ENCODE measurements around the gene GJD3. TPM values are rescaled to one million over a fixed set of nuclear protein-coding genes. Genes with fewer than 3 reads are reported as not detected.
A peak's percentile ranks its signal among the peaks of the same experiment; 100 is the strongest.
"Not testable (repeated sequence)": the region's sequence is repeated elsewhere in the genome, so short reads cannot be mapped to it uniquely, and the experiment has no call there.

The GJD3 gene
- polyA plus RNA-seq, 4 donors: 0.32 to 1.1 TPM; not detected in 2

- DNase-seq: peak in 1 of 2 donors; percentile 33
- 37 to 76% (median 61%) methylated on average over 8 of the region's 8 CpGs for WGBS, 3 donors
- peaks cover 0 to 9% of the 10 kb centered on the region in 2 donors for H3K9me3 ChIP-seq (ENCODE audit: control insufficient read depth in 2 of 2, insufficient read depth in 1 of 2, low read depth in 1 of 2, low read length in 1 of 2)
- no peaks in the 10 kb centered on the region for H3K4me1 ChIP-seq (ENCODE audit: control insufficient read depth in 3 of 3, insufficient read depth in 2 of 3, low read depth in 1 of 3, low read length in 2 of 3)
- no peaks in the 10 kb centered on the region for H3K36me3 ChIP-seq (ENCODE audit: control insufficient read depth in 3 of 3, insufficient read depth in 2 of 3, low read depth in 1 of 3, low read length in 3 of 3)
- no peaks in the 10 kb centered on the region for H3K27me3 ChIP-seq (ENCODE audit: control insufficient read depth in 3 of 3, insufficient read depth in 3 of 3, low read length in 3 of 3)
- FAIRE-seq: no peak
- no peak overlapping the region for H3K4me3 ChIP-seq (ENCODE audit: low read depth in 1 of 3, low read length in 3 of 3)
- H3K27ac ChIP-seq (ENCODE audit: low read depth in 1 of 3, low read length in 2 of 3): no peak overlapping the region
Measured at GRCh38 chr17:40373999-40374398, 9.5 kb upstream of the GJD3 start.

GRCh38 chr17:40373324-40373723 lies 8.8 kb upstream of the GJD3 start:
- no peaks in the 10 kb centered on the region for H3K4me1 ChIP-seq (ENCODE audit: control insufficient read depth in 3 of 3, insufficient read depth in 2 of 3, low read depth in 1 of 3, low read length in 2 of 3)
- H3K27me3 ChIP-seq (ENCODE audit: control insufficient read depth in 3 of 3, insufficient read depth in 3 of 3, low read length in 3 of 3): no peaks in the 10 kb centered on the region
- peaks cover 0 to 9% of the 10 kb centered on the region in 2 donors for H3K9me3 ChIP-seq (ENCODE audit: control insufficient read depth in 2 of 2, insufficient read depth in 1 of 2, low read depth in 1 of 2, low read length in 1 of 2)
- no peak overlapping the region for H3K4me3 ChIP-seq (ENCODE audit: low read depth in 1 of 3, low read length in 3 of 3)
- H3K27ac ChIP-seq (ENCODE audit: low read depth in 1 of 3, low read length in 2 of 3): no peak overlapping the region
- no peaks in the 10 kb centered on the region for H3K36me3 ChIP-seq (ENCODE audit: control insufficient read depth in 3 of 3, insufficient read depth in 2 of 3, low read depth in 1 of 3, low read length in 3 of 3)
- WGBS, 3 donors: 76 to 87% (median 79%) methylated on average over 4 of the region's 4 CpGs
- FAIRE-seq: no peak
- DNase-seq: no peak

- H3K27ac ChIP-seq (ENCODE audit: low read depth in 1 of 3, low read length in 2 of 3); H3K4me3 ChIP-seq (ENCODE audit: low read depth in 1 of 3, low read length in 3 of 3); H3K9me3 ChIP-seq (ENCODE audit: control insufficient read depth in 2 of 2, insufficient read depth in 1 of 2, low read depth in 1 of 2, low read length in 1 of 2); DNase-seq; FAIRE-seq; H3K27me3 ChIP-seq (ENCODE audit: control insufficient read depth in 3 of 3, insufficient read depth in 3 of 3, low read length in 3 of 3); H3K36me3 ChIP-seq (ENCODE audit: control insufficient read depth in 3 of 3, insufficient read depth in 2 of 3, low read depth in 1 of 3, low read length in 3 of 3); H3K4me1 ChIP-seq (ENCODE audit: control insufficient read depth in 3 of 3, insufficient read depth in 2 of 3, low read depth in 1 of 3, low read length in 2 of 3): not testable (repeated sequence)
- 52 to 61% (median 58%) methylated on average over 4 of the region's 4 CpGs for WGBS, 3 donors
Measured at GRCh38 chr17:40372644-40373043, 8.1 kb upstream of the GJD3 start.

- no peak for DNase-seq
- H3K27ac ChIP-seq (ENCODE audit: low read depth in 1 of 3, low read length in 2 of 3): no peak overlapping the region
- WGBS, 3 donors: 90 to 97% (median 96%) methylated on average over 2 of the region's 2 CpGs
- no peak for FAIRE-seq
- no peaks in the 10 kb centered on the region for H3K36me3 ChIP-seq (ENCODE audit: control insufficient read depth in 3 of 3, insufficient read depth in 2 of 3, low read depth in 1 of 3, low read length in 3 of 3)
- no peaks in the 10 kb centered on the region for H3K27me3 ChIP-seq (ENCODE audit: control insufficient read depth in 3 of 3, insufficient read depth in 3 of 3, low read length in 3 of 3)
- no peak overlapping the region for H3K4me3 ChIP-seq (ENCODE audit: low read depth in 1 of 3, low read length in 3 of 3)
- no peaks in the 10 kb centered on the region for H3K4me1 ChIP-seq (ENCODE audit: control insufficient read depth in 3 of 3, insufficient read depth in 2 of 3, low read depth in 1 of 3, low read length in 2 of 3)
- peaks cover 0 to 9% of the 10 kb centered on the region in 2 donors for H3K9me3 ChIP-seq (ENCODE audit: control insufficient read depth in 2 of 2, insufficient read depth in 1 of 2, low read depth in 1 of 2, low read length in 1 of 2)
Measured at GRCh38 chr17:40372031-40372430, 7.5 kb upstream of the GJD3 start.

GRCh38 chr17:40371261-40371929 lies 6.9 kb upstream of the GJD3 start:
- no peaks in the 10 kb centered on the region for H3K4me1 ChIP-seq (ENCODE audit: control insufficient read depth in 3 of 3, insufficient read depth in 2 of 3, low read depth in 1 of 3, low read length in 2 of 3)
- DNase-seq (no peak), FAIRE-seq (no peak)
- H3K27ac ChIP-seq (ENCODE audit: low read depth in 1 of 3, low read length in 2 of 3): no peak overlapping the region
- no peak overlapping the region for H3K4me3 ChIP-seq (ENCODE audit: low read depth in 1 of 3, low read length in 3 of 3)
- H3K36me3 ChIP-seq (ENCODE audit: control insufficient read depth in 3 of 3, insufficient read depth in 2 of 3, low read depth in 1 of 3, low read length in 3 of 3): no peaks in the 10 kb centered on the region
- peaks cover 0 to 9% of the 10 kb centered on the region in 2 donors for H3K9me3 ChIP-seq (ENCODE audit: control insufficient read depth in 2 of 2, insufficient read depth in 1 of 2, low read depth in 1 of 2, low read length in 1 of 2)
- 80 to 81% (median 81%) methylated on average over 16 of the region's 16 CpGs for WGBS, 3 donors
- no peaks in the 10 kb centered on the region for H3K27me3 ChIP-seq (ENCODE audit: control insufficient read depth in 3 of 3, insufficient read depth in 3 of 3, low read length in 3 of 3)

- H3K4me1 ChIP-seq (ENCODE audit: control insufficient read depth in 3 of 3, insufficient read depth in 2 of 3, low read depth in 1 of 3, low read length in 2 of 3): no peaks in the 10 kb centered on the region
- H3K27ac ChIP-seq (ENCODE audit: low read depth in 1 of 3, low read length in 2 of 3): no peak overlapping the region
- peaks cover 0 to 9% of the 10 kb centered on the region in 2 donors for H3K9me3 ChIP-seq (ENCODE audit: control insufficient read depth in 2 of 2, insufficient read depth in 1 of 2, low read depth in 1 of 2, low read length in 1 of 2)
- FAIRE-seq: no peak
- DNase-seq: no peak
- no peaks in the 10 kb centered on the region for H3K36me3 ChIP-seq (ENCODE audit: control insufficient read depth in 3 of 3, insufficient read depth in 2 of 3, low read depth in 1 of 3, low read length in 3 of 3)
- 84 to 90% (median 88%) methylated on average over 7 of the region's 7 CpGs for WGBS, 3 donors
- H3K27me3 ChIP-seq (ENCODE audit: control insufficient read depth in 3 of 3, insufficient read depth in 3 of 3, low read length in 3 of 3): peaks cover 0 to under 1% (median 0%) of the 10 kb centered on the region in 3 donors
- H3K4me3 ChIP-seq (ENCODE audit: low read depth in 1 of 3, low read length in 3 of 3): no peak overlapping the region
Measured at GRCh38 chr17:40369923-40370322, 5.4 kb upstream of the GJD3 start.

- peaks cover 0 to 14% (median 0%) of the 10 kb centered on the region in 3 donors for H3K4me1 ChIP-seq (ENCODE audit: control insufficient read depth in 3 of 3, insufficient read depth in 2 of 3, low read depth in 1 of 3, low read length in 2 of 3)
- not testable (repeated sequence) for H3K36me3 ChIP-seq (ENCODE audit: control insufficient read depth in 3 of 3, insufficient read depth in 2 of 3, low read depth in 1 of 3, low read length in 3 of 3); FAIRE-seq; H3K27ac ChIP-seq (ENCODE audit: low read depth in 1 of 3, low read length in 2 of 3); H3K4me3 ChIP-seq (ENCODE audit: low read depth in 1 of 3, low read length in 3 of 3); DNase-seq; H3K9me3 ChIP-seq (ENCODE audit: control insufficient read depth in 2 of 2, insufficient read depth in 1 of 2, low read depth in 1 of 2, low read length in 1 of 2)
- 92 to 96% (median 93%) methylated on average over 8 to 9 of the region's 9 CpGs for WGBS, 3 donors
- H3K27me3 ChIP-seq (ENCODE audit: control insufficient read depth in 3 of 3, insufficient read depth in 3 of 3, low read length in 3 of 3): peaks cover 0 to 15% (median 0%) of the 10 kb centered on the region in 3 donors
Measured at GRCh38 chr17:40367728-40368127, 3.2 kb upstream of the GJD3 start.

GRCh38 chr17:40366861-40367518 lies 2.5 kb upstream of the GJD3 start:
- Histone ChIP-seq H3K27ac (ENCODE audit: low read depth in 1 of 3, low read length in 2 of 3) (no peak overlapping the region), H3K27me3 (ENCODE audit: control insufficient read depth in 3 of 3, insufficient read depth in 3 of 3, low read length in 3 of 3) (peaks cover 0 to 21% (median 0%) of the 10 kb centered on the region in 3 donors), H3K4me1 (ENCODE audit: control insufficient read depth in 3 of 3, insufficient read depth in 2 of 3, low read depth in 1 of 3, low read length in 2 of 3) (peaks cover 0 to 14% (median 0%) of the 10 kb centered on the region in 3 donors), H3K9me3 (ENCODE audit: control insufficient read depth in 2 of 2, insufficient read depth in 1 of 2, low read depth in 1 of 2, low read length in 1 of 2) (peaks cover 0 to 9% of the 10 kb centered on the region in 2 donors), H3K36me3 (ENCODE audit: control insufficient read depth in 3 of 3, insufficient read depth in 2 of 3, low read depth in 1 of 3, low read length in 3 of 3) (no peaks in the 10 kb centered on the region), H3K4me3 (ENCODE audit: low read depth in 1 of 3, low read length in 3 of 3) (no peak overlapping the region)
- 71 to 77% (median 75%) methylated on average over 17 of the region's 17 CpGs for WGBS, 3 donors
- DNase-seq: no peak
- FAIRE-seq: no peak
